OCI-M1 (cell line): ENCODE results near the gene CPN1.
"Not testable (repeated sequence)": the region's sequence is repeated elsewhere in the genome, so short reads cannot be mapped to it uniquely, and the experiment has no call there.

Source experiments
- DNase-seq: peaks from one replicate; lab custom pipeline; 2025; lab: John Stamatoyannopoulos, UW

CPN1 gene

DNA sequence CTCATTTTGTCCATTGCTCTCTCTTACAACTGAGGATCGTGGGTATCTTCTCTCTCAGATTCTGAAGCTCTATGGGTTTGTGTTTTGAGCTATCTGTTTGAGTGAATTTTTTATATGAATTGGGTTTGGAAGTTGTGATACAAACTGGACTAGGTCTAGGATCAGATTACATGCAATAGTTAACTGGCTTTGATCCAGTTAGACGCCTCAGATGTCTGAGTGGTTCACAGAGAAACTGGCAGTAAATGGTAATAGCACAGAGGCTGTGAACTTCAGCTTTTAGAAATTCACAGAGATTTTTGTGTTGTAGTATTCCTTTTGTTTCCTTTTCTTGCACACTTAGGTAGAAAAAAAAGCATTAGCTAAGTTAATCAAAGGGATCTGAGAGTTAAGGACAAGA is 59.3 kb downstream of the CPN1 start:
- no peak for DNase-seq

- no peak for DNase-seq
Measured at GRCh38 chr10:100021322-100021721, 60.3 kb downstream of the CPN1 start.

DNA sequence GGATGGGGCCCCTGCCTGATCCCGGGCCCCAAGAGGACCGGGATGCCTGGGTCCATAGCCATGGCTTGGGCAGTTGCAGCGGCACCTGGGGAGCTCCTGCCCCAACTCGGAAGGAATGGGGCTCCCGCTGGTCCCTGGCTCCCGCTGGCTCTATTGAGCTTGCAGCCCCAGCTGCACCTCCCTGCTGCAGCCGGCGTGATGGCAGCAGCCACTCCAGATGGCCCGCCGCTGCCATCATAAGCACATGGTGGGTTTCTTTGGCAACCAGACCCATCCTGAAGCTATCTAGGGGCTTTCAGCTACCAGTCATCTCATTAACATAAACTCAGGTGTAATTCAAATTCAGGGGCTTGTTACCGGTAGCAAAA is 60.8 kb downstream of the CPN1 start:
- no peak for DNase-seq

DNA sequence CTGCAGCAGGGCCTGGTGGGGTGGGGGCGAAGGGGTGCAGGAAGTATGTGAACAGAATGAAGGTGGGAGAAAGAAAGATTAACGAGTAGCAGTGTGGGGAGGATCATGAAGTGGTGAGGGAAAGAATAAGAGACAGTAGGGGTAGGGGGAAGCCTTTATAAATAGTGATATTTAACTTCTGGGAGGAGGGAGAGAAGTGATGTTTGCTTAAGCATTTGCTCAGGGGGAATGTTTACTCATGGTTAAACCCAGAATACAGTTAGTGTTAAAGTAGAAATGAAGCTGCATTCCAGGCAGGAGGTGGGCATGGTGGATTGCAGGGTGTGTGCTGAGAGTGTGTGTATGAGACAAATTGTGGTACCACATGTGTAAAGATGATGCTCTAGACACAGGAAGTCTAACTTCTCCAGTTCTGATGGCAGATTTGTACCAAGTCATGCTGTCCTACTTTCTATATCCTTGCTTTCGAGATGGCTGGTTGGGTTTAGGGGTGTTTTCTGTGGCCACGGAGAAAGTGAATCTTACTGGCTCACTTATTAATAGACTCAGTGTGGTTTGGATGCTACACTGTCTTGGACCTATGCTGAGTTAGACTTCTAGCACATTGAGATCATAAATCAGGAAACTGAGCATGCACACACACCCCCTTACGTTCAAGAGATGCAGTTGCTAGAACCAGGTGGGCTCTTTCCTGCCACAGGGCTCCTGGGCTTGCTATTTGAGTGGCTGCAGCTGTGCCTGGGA is 61.4 kb downstream of the CPN1 start:
- no peak for DNase-seq

GRCh38 chr10:100019787-100020141 is 61.9 kb downstream of the CPN1 start:
- DNase-seq = no peak

DNA sequence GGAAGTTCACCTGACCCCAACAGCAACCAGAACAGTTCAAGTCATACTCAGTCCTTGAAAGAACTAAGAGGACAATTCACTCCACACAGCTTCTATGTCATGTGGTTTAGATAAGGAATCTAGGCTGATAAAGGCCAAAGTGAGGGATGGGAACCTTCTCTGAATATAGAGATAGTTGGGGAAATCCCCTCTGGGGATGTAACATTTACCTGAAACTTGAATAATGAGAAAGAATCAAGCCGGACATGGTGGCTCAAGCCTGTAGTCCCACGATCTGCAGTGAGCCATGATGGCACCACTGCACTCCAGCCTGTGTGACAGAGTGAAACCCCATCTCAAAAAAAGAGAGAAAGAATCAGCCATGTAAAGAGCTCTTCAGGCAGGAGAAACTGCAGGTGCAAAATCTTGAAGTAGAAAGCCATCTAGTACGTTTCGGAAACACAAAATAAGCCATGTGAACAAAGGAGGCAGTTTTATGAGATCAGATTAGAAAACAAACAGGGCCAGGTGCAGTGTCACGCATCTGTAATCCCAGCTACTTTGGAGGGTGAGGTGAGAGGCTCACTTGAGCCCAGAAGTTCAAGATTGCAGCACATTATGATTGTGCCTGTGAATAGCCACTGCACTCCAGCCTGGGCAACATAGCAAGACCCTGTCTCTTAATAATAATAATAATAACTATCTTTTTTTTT is 67.5 kb downstream of the CPN1 start:
- DNase-seq = no peak

DNA sequence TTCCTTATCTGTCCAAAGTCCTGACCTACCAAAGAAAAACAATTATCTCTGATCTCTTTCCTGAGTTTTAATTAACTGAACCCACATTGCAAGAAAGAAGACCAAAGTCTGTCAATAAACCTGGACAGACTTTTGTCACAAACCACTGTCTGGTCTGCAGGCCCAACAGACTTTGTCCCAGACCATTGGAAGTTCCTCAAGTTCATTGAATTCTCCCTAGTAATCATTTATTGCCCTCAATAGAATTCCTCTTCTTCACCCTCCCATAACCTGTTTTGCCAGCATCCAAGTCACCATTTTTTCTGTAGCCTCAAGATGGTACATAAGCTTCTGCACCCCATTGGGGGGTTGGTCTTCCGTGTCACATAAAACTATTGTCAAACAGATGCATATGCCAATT is 68.0 kb downstream of the CPN1 start:
- DNase-seq = no peak

- DNase-seq = not testable (repeated sequence)
Measured at GRCh38 chr10:100011906-100012305, 69.8 kb downstream of the CPN1 start.

- DNase-seq = peak; percentile 91
Measured at GRCh38 chr10:100009793-100010676, 71.6 kb downstream of the CPN1 start, which contains the start of gene DNMBP. Gene DNMBP (minus strand): TSS chr10:100009947. CDS start chr10:99972124, 37,823 bp downstream.

GRCh38 chr10:100009283-100009792 is 72.3 kb downstream of the CPN1 start:
- peak; percentile 83 for DNase-seq

DNA sequence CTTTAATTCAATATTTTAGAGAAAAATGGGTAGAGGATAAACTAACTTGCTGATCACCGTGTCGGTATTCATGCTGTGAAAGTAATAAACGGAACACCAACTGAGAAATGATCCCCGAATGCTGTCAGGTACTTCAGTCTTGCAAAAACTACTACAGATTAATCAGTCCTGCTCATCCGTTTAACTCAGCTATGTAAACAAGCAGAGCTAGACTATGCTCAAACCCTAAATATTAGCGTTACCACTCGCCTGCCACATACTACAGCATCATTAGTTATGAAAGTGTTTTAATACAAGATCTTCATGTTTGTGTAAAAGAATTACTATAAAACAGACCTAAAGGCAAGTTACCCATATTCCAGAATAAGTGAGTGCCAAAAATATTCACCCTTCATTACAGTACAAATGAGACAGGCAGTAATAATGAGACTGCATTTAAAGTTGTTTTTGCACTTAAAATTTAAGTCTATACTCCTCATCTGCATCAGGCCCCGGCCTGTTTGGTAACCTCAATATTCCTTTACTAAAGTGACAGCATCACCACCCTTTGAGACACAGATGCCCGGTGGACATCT is 72.9 kb downstream of the CPN1 start:
- no peak for DNase-seq

DNA sequence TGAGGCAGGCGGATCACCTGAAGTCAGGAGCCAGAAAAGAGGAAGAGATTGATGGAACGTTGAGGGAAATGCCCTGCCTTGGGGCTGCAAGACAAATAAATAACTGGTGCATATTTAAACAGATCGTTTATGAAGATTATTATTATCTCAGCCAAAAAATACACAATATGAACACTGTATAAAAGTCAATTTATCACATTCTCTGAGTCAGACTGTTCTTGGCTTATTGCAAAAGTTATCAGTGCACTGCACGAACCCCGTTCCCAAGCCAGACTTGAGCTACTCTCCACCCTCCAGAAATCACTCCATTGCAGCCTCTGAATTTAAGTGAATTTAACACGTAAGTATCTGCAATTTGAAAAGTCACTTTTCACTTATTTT is 73.5 kb downstream of the CPN1 start:
- peak; percentile 20 for DNase-seq

DNA sequence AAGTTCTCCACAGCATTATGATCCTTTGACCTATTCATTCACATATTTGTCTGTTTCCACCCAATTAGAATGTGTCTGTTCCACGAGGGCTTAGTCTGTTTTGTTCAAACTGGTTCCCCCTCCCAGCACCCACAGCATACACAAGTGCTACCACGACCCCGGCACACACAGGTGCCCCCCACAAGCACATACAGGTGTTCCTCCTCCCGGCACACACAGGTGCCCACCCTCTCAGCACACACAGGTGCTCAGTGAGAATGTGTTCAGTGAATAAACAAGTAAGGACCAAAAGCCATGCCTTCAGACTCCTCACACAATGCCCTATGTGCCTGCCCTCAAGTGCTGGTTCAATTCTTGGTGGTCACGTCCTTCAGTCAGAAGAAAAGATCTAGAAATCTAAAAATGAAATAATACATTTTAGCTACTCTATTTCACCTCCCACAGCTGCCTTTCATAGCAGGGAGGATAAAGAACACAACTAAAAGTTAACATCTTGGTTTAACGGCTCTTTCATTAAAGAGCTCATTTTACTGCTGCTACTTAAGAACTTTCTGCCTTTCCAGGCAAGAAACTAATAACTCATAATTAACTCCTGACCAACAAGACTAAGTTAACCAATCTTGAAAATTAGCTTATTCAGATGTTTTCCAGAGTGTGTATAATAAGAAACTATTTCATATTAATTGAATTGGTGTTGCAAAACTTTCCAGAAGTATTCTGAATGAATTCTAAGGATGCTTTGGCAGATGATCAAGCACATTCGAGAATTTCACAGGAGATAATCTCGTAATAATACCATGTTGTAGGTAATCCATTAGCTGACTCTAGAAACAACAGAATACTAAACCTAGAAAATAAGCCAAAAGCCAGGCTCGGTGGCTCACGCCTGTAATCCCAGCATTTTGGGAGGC is 74.2 kb downstream of the CPN1 start:
- no peak for DNase-seq

GRCh38 chr10:100006243-100006886 is 75.3 kb downstream of the CPN1 start:
- DNase-seq = peak; percentile 33

DNA sequence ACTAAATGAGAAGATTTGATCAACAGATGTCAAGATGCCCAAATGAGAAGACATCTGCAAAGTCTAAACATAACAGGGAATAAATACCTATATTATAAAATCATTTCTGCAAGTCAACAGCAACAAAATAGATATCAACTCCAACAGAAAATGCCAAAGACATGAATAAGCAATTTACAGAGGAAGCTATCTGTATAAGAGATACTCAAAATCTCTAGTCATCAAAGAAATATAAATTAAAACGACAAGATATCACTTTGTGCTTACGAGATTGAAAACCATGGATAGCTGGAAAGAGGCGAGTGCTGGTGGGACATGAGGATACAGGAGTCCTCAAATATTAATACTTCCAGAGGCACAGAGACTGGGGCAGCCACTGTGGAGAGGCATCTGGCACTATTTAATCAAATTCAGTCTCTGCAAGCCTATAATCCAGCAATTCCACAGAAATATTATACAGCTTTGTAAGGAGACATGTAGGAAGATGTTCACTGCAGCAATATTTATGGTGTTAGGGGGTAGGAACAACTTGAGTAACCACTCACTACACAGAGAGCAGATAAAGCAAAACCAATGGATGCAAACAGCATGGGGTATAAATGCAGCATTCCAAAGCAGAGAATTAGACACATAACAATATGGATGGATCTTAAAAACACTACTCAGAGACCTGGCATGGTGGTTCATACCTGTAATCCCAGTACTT is 76.7 kb downstream of the CPN1 start:
- DNase-seq = no peak

GRCh38 chr10:100000109-100000644 is 81.5 kb downstream of the CPN1 start:
- DNase-seq = no peak

GRCh38 chr10:99999319-100000108 is 82.2 kb downstream of the CPN1 start:
- DNase-seq = no peak

- no peak for DNase-seq
Measured at GRCh38 chr10:99998889-99999288, 82.8 kb downstream of the CPN1 start.
